Endothelial cell of umbilical vein (primary cell): ENCODE results near the gene EFTUD2. TPM values are rescaled to one million over a fixed set of nuclear protein-coding genes. Genes with fewer than 3 reads are reported as not detected.

Source experiments
- BruUV-seq: library from RNA; stranded (reverse); fragments of 400-500 nt; replicated peaks from 2 replicates; lab custom pipeline; 2021; lab: Mats Ljungman, UMichigan
- CTCF ChIA-PET: fragments of 300-600, 350-600 bp; sonication (Branson Sonifier 250); formaldehyde crosslinking; loops from one replicate; lab custom pipeline; 2021; ENCODE audit warnings: antibody characterized with exemption, inconsistent platforms; lab: Charles Lee
- POLR2A ChIA-PET: fragments of 300-600, 350-600 bp; sonication (Branson Sonifier 250); formaldehyde crosslinking; loops from one replicate; lab custom pipeline; 2021; ENCODE audit warnings: antibody characterized with exemption, inconsistent platforms; lab: Charles Lee
- DNase-seq: peaks from one replicate; pipeline ENCODE4 v3.0.0-alpha.2; 2011; ENCODE audit warnings: low read depth, low spot score
- FAIRE-seq: peaks from 2 replicates; lab custom pipeline; 2011; peaks lifted over from hg19 to GRCh38; lab: Jason Lieb, UNC
- H2AFZ ChIP-seq: 2 replicates; pipeline ENCODE4 v1.6.0; 2012; ENCODE audit warnings: low read depth, low read length, control low read depth, inconsistent platforms
- H3K27ac ChIP-seq: 2 replicates; pipeline ENCODE4 v1.5.1; 2011; ENCODE audit warnings: low read depth, mild to moderate bottlenecking, control low read depth, low read length, moderate library complexity; ENCODE audit not compliant: insufficient read depth
- H3K27me3 ChIP-seq, 2 experiments: 2 replicates each; pipeline versions ENCODE4 v1.6.0 to v1.6.1; 2011; ENCODE audit warnings: low read length in 2 of 2, mixed read lengths in 1 of 2; ENCODE audit not compliant: control insufficient read depth in 2 of 2, insufficient read depth in 2 of 2
- H3K36me3 ChIP-seq, 2 experiments: 2 replicates in 1 of 2; 3 replicates in 1 of 2; pipeline ENCODE4 v1.5.1; 2011; ENCODE audit warnings: low read length in 2 of 2, mild to moderate bottlenecking in 1 of 2, moderate library complexity in 1 of 2; ENCODE audit not compliant: control insufficient read depth in 2 of 2, insufficient read depth in 2 of 2; ENCODE audit errors: extremely low read depth in 1 of 2
- H3K4me1 ChIP-seq: 3 replicates; pipeline ENCODE4 v1.5.1; 2011; ENCODE audit warnings: mild to moderate bottlenecking, low read length; ENCODE audit not compliant: control insufficient read depth, insufficient read depth; ENCODE audit errors: extremely low read depth
- H3K4me2 ChIP-seq: 2 replicates; pipeline ENCODE4 v1.6.1; 2011; ENCODE audit warnings: low read length, control low read depth, mixed read lengths; ENCODE audit not compliant: insufficient read depth
- H3K4me3 ChIP-seq, 3 experiments: fragments of 200-600 bp in 1 of 3; sonication (generic), shearing (Covaris generic) in 1 of 3; replicated peaks in 1 of 3; 2 replicates each; pipeline ENCODE4 v1.5.1; 2011 to 2016; ENCODE audit warnings: control low read depth in 3 of 3, low read length in 3 of 3, mild to moderate bottlenecking in 2 of 3, inconsistent platforms in 1 of 3, low read depth in 1 of 3, moderate library complexity in 1 of 3; ENCODE audit not compliant: insufficient read depth in 1 of 3
- H3K79me2 ChIP-seq: 2 replicates; pipeline ENCODE4 v1.6.0; 2012; ENCODE audit warnings: low read length, inconsistent platforms; ENCODE audit not compliant: control insufficient read depth, insufficient read depth
- H3K9ac ChIP-seq: replicated peaks from 2 replicates; pipeline ENCODE3; 2011; ENCODE audit warnings: low read length, control low read depth; ENCODE audit not compliant: insufficient read depth; ENCODE audit errors: extremely low read depth
- H3K9me1 ChIP-seq: replicated peaks from 3 replicates; pipeline ENCODE4 v1.6.0; 2011; ENCODE audit warnings: mild to moderate bottlenecking, low read length; ENCODE audit not compliant: control insufficient read depth, insufficient read depth; ENCODE audit errors: extremely low read depth
- H3K9me3 ChIP-seq: replicated peaks from 2 replicates; pipeline ENCODE4 v1.5.1; 2012; ENCODE audit warnings: low read length, inconsistent platforms; ENCODE audit not compliant: control insufficient read depth, insufficient read depth
- H4K20me1 ChIP-seq: replicated peaks from 2 replicates; pipeline ENCODE3; 2011; ENCODE audit warnings: mild to moderate bottlenecking, low read length; ENCODE audit not compliant: control insufficient read depth, insufficient read depth; ENCODE audit errors: extremely low read depth
- EZH2 ChIP-seq: IDR thresholded peaks from 2 replicates; pipeline ENCODE4 v1.6.1; 2012; ENCODE audit warnings: borderline replicate concordance, low read depth, mild to moderate bottlenecking, moderate library complexity, low read length, inconsistent platforms; ENCODE audit not compliant: severe bottlenecking
- FOS ChIP-seq: IDR thresholded peaks from 2 replicates; pipeline ENCODE4 v1.6.1; 2011; ENCODE audit warnings: mild to moderate bottlenecking, low read length, moderate library complexity, borderline replicate concordance; ENCODE audit not compliant: insufficient read depth
- GATA2 ChIP-seq: IDR thresholded peaks from 2 replicates; pipeline ENCODE4 v1.7.0; 2011; ENCODE audit warnings: low read depth, mild to moderate bottlenecking, moderate library complexity, mixed read lengths, low read length; ENCODE audit not compliant: insufficient read length, insufficient read depth
- JUN ChIP-seq: IDR thresholded peaks from 2 replicates; pipeline ENCODE4 v1.6.1; 2011; ENCODE audit warnings: borderline replicate concordance, low read depth; ENCODE audit not compliant: insufficient read length, insufficient read depth
- MYC ChIP-seq: IDR thresholded peaks from one replicate; pipeline ENCODE4 v1.6.1; 2011; ENCODE audit warnings: mild to moderate bottlenecking, low read depth, low read length
- POLR2A ChIP-seq: IDR thresholded peaks from 2 replicates; pipeline ENCODE4 v1.6.1; 2012; ENCODE audit warnings: low read depth, mild to moderate bottlenecking, control low read depth, low read length
- POLR2AphosphoS5 ChIP-seq: IDR thresholded peaks from 2 replicates; pipeline ENCODE4 v1.6.1; 2012; ENCODE audit warnings: low read depth, mild to moderate bottlenecking, control low read depth, low read length, moderate library complexity; ENCODE audit not compliant: insufficient read depth
- dilution Hi-C: fragments of 300-500 bp; cut with MboI; formaldehyde crosslinking; loops from one replicate; pipeline ENCODE4 v1.15.0; 2019; ENCODE audit warnings: low sequenced_read_pairs; ENCODE audit not compliant: extremely low pct_ligation_motif_present
- intact Hi-C: fragments of 100-400 bp; cut with micrococcal nuclease; formaldehyde crosslinking; loops from one replicate; pipeline ENCODE4 v1.10.0; 2022
- polyA plus RNA-seq, 4 experiments: library from polyadenylated mRNA; depleted of rRNA in 3 of 4; stranded (reverse) in 3 of 4; unstranded in 1 of 4; fragments of >200 nt; gene quantifications; 2 replicates each; pipeline versions ENCODE4 v1.2.1 to v1.2.3, GENCODE V29; 2011 to 2012; ENCODE audit warnings: missing spikeins in 1 of 4
- total RNA-seq: library from RNA; stranded (reverse); gene quantifications from 2 replicates; pipeline ENCODE4 v1.2.3, GENCODE V29; 2021
- TF ChIP-seq, protein P1 (sequence below), 2 donors: IDR thresholded peaks; 1 replicate in 1 of 2; 2 replicates in 1 of 2; pipeline ENCODE4 v1.5.1; 2011; ENCODE audit warnings: low read length in 2 of 2, mild to moderate bottlenecking in 2 of 2, moderate library complexity in 2 of 2, control low read depth in 1 of 2, inconsistent platforms in 1 of 2, low read depth in 1 of 2; ENCODE audit not compliant: insufficient read depth in 1 of 2; ENCODE audit errors: extremely low read depth in 1 of 2
- TF ChIP-seq, protein P2 (sequence below): IDR thresholded peaks from 2 replicates; pipeline ENCODE4 v1.6.1; 2011; ENCODE audit not compliant: insufficient read depth, insufficient read length

The EFTUD2 gene
- total and polyA plus RNA-seq, 2 donors (not counting 3 experiments of a cell fraction or from before 2014, with no cell fraction given), result 125 to 170 TPM

DNA sequence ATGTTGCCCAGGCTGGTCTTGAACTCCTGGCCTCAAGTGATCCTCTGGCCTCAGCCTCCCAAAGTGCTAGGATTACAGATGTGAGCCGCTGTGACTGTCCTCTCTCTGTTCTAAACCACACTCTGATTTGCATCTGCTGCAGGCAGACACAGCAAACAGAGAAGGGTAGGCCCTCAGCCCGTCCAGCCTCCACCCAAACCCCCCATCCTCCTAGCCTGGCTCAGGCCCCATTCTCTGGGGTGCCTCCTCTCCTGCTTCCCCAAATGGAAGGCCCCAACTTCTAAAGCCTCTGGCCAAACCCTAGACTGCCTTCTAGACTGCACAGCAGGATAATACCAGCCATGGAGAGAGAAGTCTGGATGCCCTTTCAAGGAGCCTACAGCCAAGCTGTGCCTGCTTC, 20.2 kb upstream of the EFTUD2 start:
- POLR2A ChIA-PET, result no interaction called here

DNA sequence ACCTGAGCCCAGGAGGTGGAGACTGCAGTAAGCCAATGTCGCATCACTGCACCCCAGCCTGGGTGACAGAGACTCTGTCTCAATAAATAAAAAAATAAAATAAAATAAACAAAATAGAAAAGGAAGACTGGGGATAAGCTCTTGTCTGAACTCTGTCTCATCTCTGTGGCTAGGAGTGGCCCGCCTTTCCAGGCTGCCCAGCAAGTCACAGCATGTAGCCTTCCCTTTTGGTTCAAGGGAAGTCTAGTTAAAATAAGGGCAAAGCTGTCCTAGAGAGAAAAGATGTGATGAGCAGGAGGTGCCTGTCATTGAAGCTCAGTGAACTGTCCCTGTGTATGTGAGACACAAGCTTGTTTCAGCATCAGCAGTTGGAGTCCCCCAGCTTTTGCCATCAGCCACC, 18.8 kb upstream of the EFTUD2 start:
- H3K4me1 ChIP-seq, result peaks cover 8% of the 10 kb centered on the region
- no peak overlapping the region for H2AFZ ChIP-seq
- H3K27me3 ChIP-seq, result peaks cover 0 to 11% of the 10 kb centered on the region in 2 experiments
- no peak overlapping the region for H3K9ac ChIP-seq
- dilution Hi-C loops, result no loop called here
- ChIA-PET POLR2A (no interaction called here), CTCF (interaction anchor here (0.7 to 9.9 kb wide), 9 partner anchors 9 to 217 kb away, joined by 3 to 331 read pairs (median 4); partner anchors contain the start of genes ACBD4 and EFTUD2)
- no peak for TF ChIP-seq GATA2
- no peak for TF ChIP-seq EZH2
- TF ChIP-seq, protein P1, sequence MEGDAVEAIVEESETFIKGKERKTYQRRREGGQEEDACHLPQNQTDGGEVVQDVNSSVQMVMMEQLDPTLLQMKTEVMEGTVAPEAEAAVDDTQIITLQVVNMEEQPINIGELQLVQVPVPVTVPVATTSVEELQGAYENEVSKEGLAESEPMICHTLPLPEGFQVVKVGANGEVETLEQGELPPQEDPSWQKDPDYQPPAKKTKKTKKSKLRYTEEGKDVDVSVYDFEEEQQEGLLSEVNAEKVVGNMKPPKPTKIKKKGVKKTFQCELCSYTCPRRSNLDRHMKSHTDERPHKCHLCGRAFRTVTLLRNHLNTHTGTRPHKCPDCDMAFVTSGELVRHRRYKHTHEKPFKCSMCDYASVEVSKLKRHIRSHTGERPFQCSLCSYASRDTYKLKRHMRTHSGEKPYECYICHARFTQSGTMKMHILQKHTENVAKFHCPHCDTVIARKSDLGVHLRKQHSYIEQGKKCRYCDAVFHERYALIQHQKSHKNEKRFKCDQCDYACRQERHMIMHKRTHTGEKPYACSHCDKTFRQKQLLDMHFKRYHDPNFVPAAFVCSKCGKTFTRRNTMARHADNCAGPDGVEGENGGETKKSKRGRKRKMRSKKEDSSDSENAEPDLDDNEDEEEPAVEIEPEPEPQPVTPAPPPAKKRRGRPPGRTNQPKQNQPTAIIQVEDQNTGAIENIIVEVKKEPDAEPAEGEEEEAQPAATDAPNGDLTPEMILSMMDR (IDR thresholded peaks at IDR 0.05; ENCODE audit: extremely low read depth in 1 of 2, insufficient read depth in 1 of 2, low read depth in 1 of 2, low read length in 2 of 2), result no peak
- TF ChIP-seq, protein P2, sequence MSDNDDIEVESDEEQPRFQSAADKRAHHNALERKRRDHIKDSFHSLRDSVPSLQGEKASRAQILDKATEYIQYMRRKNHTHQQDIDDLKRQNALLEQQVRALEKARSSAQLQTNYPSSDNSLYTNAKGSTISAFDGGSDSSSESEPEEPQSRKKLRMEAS, result no peak
- TF ChIP-seq POLR2AphosphoS5, result no peak
- TF ChIP-seq JUN, result no peak
- no peak for TF ChIP-seq MYC
- no peak for TF ChIP-seq FOS
- no peak for TF ChIP-seq POLR2A
- H4K20me1 ChIP-seq, result no peaks in the 10 kb centered on the region
- H3K9me1 ChIP-seq, result no peaks in the 10 kb centered on the region
- H3K4me3 ChIP-seq, result no peak overlapping the region
- intact Hi-C loops, result no loop called here
- DNase-seq, result no peak
- no peak for FAIRE-seq
- no peaks in the 10 kb centered on the region for H3K79me2 ChIP-seq
- no peak overlapping the region for H3K27ac ChIP-seq
- no peaks in the 10 kb centered on the region for H3K36me3 ChIP-seq
- no peaks in the 10 kb centered on the region for H3K9me3 ChIP-seq
- H3K4me2 ChIP-seq, result no peak overlapping the region
- BruUV-seq, result no TSS peak

More for the DNA sequence above, 20.2 kb upstream of the EFTUD2 start:
- no peak overlapping the region for H3K9ac ChIP-seq
- no peaks in the 10 kb centered on the region for H3K79me2 ChIP-seq
- dilution Hi-C loops, result no loop called here
- no peaks in the 10 kb centered on the region for H3K9me3 ChIP-seq
- H3K36me3 ChIP-seq, result no peaks in the 10 kb centered on the region
- CTCF ChIA-PET, result interaction anchor here (1.0 to 9.9 kb wide), 28 partner anchors 8 to 216 kb away, joined by 3 to 331 read pairs (median 8); partner anchors contain the start of genes ACBD4, DCAKD and EFTUD2
- H3K4me1 ChIP-seq, result peaks cover 8% of the 10 kb centered on the region
- H3K27ac ChIP-seq, result no peak overlapping the region
- H3K4me3 ChIP-seq, result no peak overlapping the region
- DNase-seq (no peak), FAIRE-seq (no peak)
- no TSS peak for BruUV-seq
- H3K27me3 ChIP-seq, result peaks cover 0 to 11% of the 10 kb centered on the region in 2 experiments
- no peak overlapping the region for H3K4me2 ChIP-seq
- H3K9me1 ChIP-seq, result no peaks in the 10 kb centered on the region
- H2AFZ ChIP-seq, result no peak overlapping the region
- TF ChIP-seq FOS, result no peak
- intact Hi-C loops, result no loop called here
- no peaks in the 10 kb centered on the region for H4K20me1 ChIP-seq
